H1 (cell line): ENCODE data around the gene EZH1. TPM values are rescaled to one million over a fixed set of nuclear protein-coding genes. Genes with fewer than 3 reads are reported as not detected.

Source experiments
- ATF3 ChIP-seq: IDR thresholded peaks from 2 replicates; pipeline ENCODE4 v1.6.1; 2011; ENCODE audit warnings: low read depth, mild to moderate bottlenecking, low read length; ENCODE audit not compliant: insufficient read depth
- BACH1 ChIP-seq: IDR thresholded peaks from 2 replicates; pipeline ENCODE4 v1.6.1; 2012; ENCODE audit warnings: low read length, improper control_type of control experiment
- BRCA1 ChIP-seq: IDR thresholded peaks from 2 replicates; pipeline ENCODE4 v1.6.1; 2012; ENCODE audit warnings: low read depth, low read length, improper control_type of control experiment
- CBX8 ChIP-seq: fragments of 300-800, 300-1000 bp; sonication (generic); IDR thresholded peaks from 2 replicates; pipeline ENCODE4 v1.7.1; 2016; ENCODE audit warnings: low read depth, low read length, borderline replicate concordance
- KDM5A ChIP-seq: fragments of 200-600 bp; IDR thresholded peaks from 2 replicates; pipeline ENCODE4 v1.7.1; 2012; ENCODE audit warnings: mild to moderate bottlenecking, low read length, inconsistent platforms, mixed read lengths
- POLR2AphosphoS5 ChIP-seq: IDR thresholded peaks from 2 replicates; pipeline ENCODE4 v1.6.1; 2011; ENCODE audit warnings: low read depth, low read length
- RBBP5 ChIP-seq: IDR thresholded peaks from 2 replicates; pipeline ENCODE4 v1.7.1; 2012; ENCODE audit warnings: low read depth, mild to moderate bottlenecking, inconsistent platforms, low read length, moderate library complexity, borderline replicate concordance
- SIRT6 ChIP-seq: IDR thresholded peaks from one replicate; pipeline ENCODE4 v1.7.1; 2012; ENCODE audit warnings: low read length, inconsistent platforms
- polyA plus RNA-seq, 7 experiments: library from polyadenylated mRNA; depleted of rRNA in 3 of 7; stranded (reverse) in 5 of 7; unstranded in 2 of 7; fragments of >200 nt in 5 of 7; fragments of 200-250 nt in 2 of 7; gene quantifications; 1 replicate in 5 of 7; 2 replicates in 1 of 7; 4 replicates in 1 of 7; pipeline versions ENCODE4 v1.2.1 to v1.2.3, GENCODE V29; 2011 to 2013; ENCODE audit warnings: missing spikeins in 2 of 7, mixed read lengths in 2 of 7
- total RNA-seq: library from RNA; stranded (reverse); fragmentation: NEBNext Ultra II Directional; extraction: Animal tissue kit (Norgen Biotek cat#: 25700); gene quantifications from 2 replicates; pipeline ENCODE4 v1.2.1, GENCODE V29; 2021
- TF ChIP-seq, protein P1 (sequence below): IDR thresholded peaks from 2 replicates; pipeline ENCODE4 v1.6.1; 2012; ENCODE audit warnings: inconsistent platforms

The EZH1 gene
- total and polyA plus RNA-seq, 2 of the 8 experiments (the other 6 are each of a cell fraction or from before 2014, with no cell fraction given) = 17.4 to 20.8 TPM

DNA sequence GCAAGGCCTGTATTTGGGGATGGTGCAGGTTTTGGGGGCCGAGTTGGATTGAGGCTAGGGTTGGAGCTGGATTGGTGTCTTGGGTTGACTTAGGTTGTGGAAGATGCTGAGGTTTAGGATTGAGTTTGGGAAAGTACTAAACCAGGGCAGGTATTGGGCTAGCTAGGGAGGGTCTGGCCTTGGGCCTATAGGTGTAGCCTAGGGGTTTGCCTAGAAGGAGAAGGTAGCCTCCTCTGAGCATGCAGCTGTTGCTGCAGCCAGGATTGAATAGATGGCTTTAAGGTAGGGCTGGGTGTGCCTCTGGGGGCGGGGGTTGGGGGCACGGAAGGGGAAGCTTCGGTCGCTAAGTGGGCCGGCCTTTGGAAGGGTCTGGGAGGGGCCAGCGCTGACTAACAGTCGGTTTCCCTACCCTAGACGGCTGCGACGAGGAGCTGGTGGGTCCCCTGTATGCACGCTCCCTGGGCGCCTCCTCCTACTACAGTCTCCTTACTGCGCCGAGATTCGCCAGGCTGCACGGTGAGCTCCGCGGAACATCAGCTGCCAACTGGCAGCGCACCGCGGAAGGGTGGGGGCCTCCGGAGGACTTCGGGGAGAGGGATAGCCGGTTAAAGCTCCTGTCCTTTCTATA is 61.3 kb downstream of the EZH1 start (continued):
- TF ChIP-seq, protein P1, sequence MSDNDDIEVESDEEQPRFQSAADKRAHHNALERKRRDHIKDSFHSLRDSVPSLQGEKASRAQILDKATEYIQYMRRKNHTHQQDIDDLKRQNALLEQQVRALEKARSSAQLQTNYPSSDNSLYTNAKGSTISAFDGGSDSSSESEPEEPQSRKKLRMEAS = no peak
- TF ChIP-seq BACH1 (no peak), ATF3 (no peak), POLR2AphosphoS5 (no peak), SIRT6 (no peak), BRCA1 (no peak), RBBP5 (no peak), KDM5A (no peak), CBX8 (no peak)
